ENCODE data around the gene LOC128125822.

LOC128125822 gene

GRCh38 chr6:63530182-63530581 lies 42.1 kb upstream of the LOC128125822 start:
- Histone ChIP-seq H3K79me2 (ENCODE audit: control insufficient read depth, insufficient read depth, low read length) (no peaks in the 10 kb centered on the region), H3K4me2 (ENCODE audit: insufficient read depth, low read length) (no peak overlapping the region), H3K4me3 (replicated peaks in 1 of 3; ENCODE audit: insufficient read depth in 1 of 3, low read depth in 1 of 3, low read length in 3 of 3) (no peak overlapping the region), H3K27ac (ENCODE audit: insufficient read depth, low read depth, low read length) (no peak overlapping the region), H3K4me1 (ENCODE audit: control insufficient read depth, extremely low read depth, insufficient read depth, low read length) (no peaks in the 10 kb centered on the region), H3K9me3 (replicated peaks; ENCODE audit: control insufficient read depth, insufficient read depth, low read length) (no peaks in the 10 kb centered on the region), H2AFZ (ENCODE audit: low read depth, low read length) (no peak overlapping the region), H3K9me1 (replicated peaks; ENCODE audit: control insufficient read depth, extremely low read depth, insufficient read depth, low read length) (no peaks in the 10 kb centered on the region), H3K36me3 (ENCODE audit: control insufficient read depth in 2 of 2, extremely low read depth in 1 of 2, insufficient read depth in 2 of 2, low read length in 2 of 2) (no peaks in the 10 kb centered on the region), H3K9ac (replicated peaks; ENCODE audit: extremely low read depth, insufficient read depth, low read length) (no peak overlapping the region), H3K27me3 (ENCODE audit: control insufficient read depth in 2 of 2, insufficient read depth in 2 of 2, low read length in 2 of 2) (no peaks in the 10 kb centered on the region), H4K20me1 (replicated peaks; ENCODE audit: control insufficient read depth, extremely low read depth, insufficient read depth, low read length) (no peaks in the 10 kb centered on the region)
- intact Hi-C loops (cut with micrococcal nuclease): no loop called here
- ChIA-PET CTCF (interaction anchor here (2.1 kb wide), 1 partner anchor 234 kb away, joined by 5 read pairs; no protein-coding TSS in a partner anchor), POLR2A (no interaction called here)
- FAIRE-seq: no peak
- TF ChIP-seq GATA2 (IDR thresholded peaks at IDR 0.05; ENCODE audit: insufficient read depth, insufficient read length, low read depth, low read length): no peak
- no peak for TF ChIP-seq MYC (IDR thresholded peaks at IDR 0.05; ENCODE audit: low read depth, low read length)
- no peak for TF ChIP-seq FOS (IDR thresholded peaks at IDR 0.05; ENCODE audit: borderline replicate concordance, insufficient read depth, low read length)
- TF ChIP-seq EZH2 (IDR thresholded peaks at IDR 0.05; ENCODE audit: borderline replicate concordance, low read depth, low read length, severe bottlenecking): no peak
- no peak for TF ChIP-seq POLR2A (IDR thresholded peaks at IDR 0.05; ENCODE audit: low read depth, low read length)
- no peak for TF ChIP-seq CTCF (IDR thresholded peaks at IDR 0.05; ENCODE audit: extremely low read depth in 1 of 2, insufficient read depth in 1 of 2, low read depth in 1 of 2, low read length in 2 of 2)
- no peak for TF ChIP-seq JUN (IDR thresholded peaks at IDR 0.05; ENCODE audit: borderline replicate concordance, insufficient read depth, insufficient read length, low read depth)
- no TSS peak for BruUV-seq (replicated peaks)
- dilution Hi-C loops (cut with MboI; ENCODE audit: extremely low pct_ligation_motif_present, low sequenced_read_pairs): no loop called here
- DNase-seq (ENCODE audit: low read depth, low spot score): no peak

- BruUV-seq (replicated peaks): no TSS peak
- H3K79me2 ChIP-seq (ENCODE audit: control insufficient read depth, insufficient read depth, low read length): no peaks in the 10 kb centered on the region
- intact Hi-C loops (cut with micrococcal nuclease): no loop called here
These were observed 41.3 kb upstream of the LOC128125822 start for GRCh38 chr6:63530991-63531390.

More at GRCh38 chr6:63530991-63531390, 41.3 kb upstream of the LOC128125822 start:
- no peaks in the 10 kb centered on the region for H3K27me3 ChIP-seq (ENCODE audit: control insufficient read depth in 2 of 2, insufficient read depth in 2 of 2, low read length in 2 of 2)
- H2AFZ ChIP-seq (ENCODE audit: low read depth, low read length): no peak overlapping the region
- H3K9me3 ChIP-seq (replicated peaks; ENCODE audit: control insufficient read depth, insufficient read depth, low read length): no peaks in the 10 kb centered on the region
- POLR2A ChIA-PET: no interaction called here
- H3K9ac ChIP-seq (replicated peaks; ENCODE audit: extremely low read depth, insufficient read depth, low read length): no peak overlapping the region
- H3K27ac ChIP-seq (ENCODE audit: insufficient read depth, low read depth, low read length): no peak overlapping the region
- no peaks in the 10 kb centered on the region for H3K9me1 ChIP-seq (replicated peaks; ENCODE audit: control insufficient read depth, extremely low read depth, insufficient read depth, low read length)
- H3K36me3 ChIP-seq (ENCODE audit: control insufficient read depth in 2 of 2, extremely low read depth in 1 of 2, insufficient read depth in 2 of 2, low read length in 2 of 2): no peaks in the 10 kb centered on the region
- H4K20me1 ChIP-seq (replicated peaks; ENCODE audit: control insufficient read depth, extremely low read depth, insufficient read depth, low read length): no peaks in the 10 kb centered on the region
- DNase-seq (ENCODE audit: low read depth, low spot score) (no peak), FAIRE-seq (no peak)
- CTCF ChIA-PET: interaction anchor here (2.1 kb wide), 1 partner anchor 233 kb away, joined by 5 read pairs; no protein-coding TSS in a partner anchor
- H3K4me2 ChIP-seq (ENCODE audit: insufficient read depth, low read length): no peak overlapping the region
- H3K4me3 ChIP-seq (replicated peaks in 1 of 3; ENCODE audit: insufficient read depth in 1 of 3, low read depth in 1 of 3, low read length in 3 of 3): no peak overlapping the region
- H3K4me1 ChIP-seq (ENCODE audit: control insufficient read depth, extremely low read depth, insufficient read depth, low read length): no peaks in the 10 kb centered on the region
- TF ChIP-seq MAX (IDR thresholded peaks at IDR 0.05; ENCODE audit: insufficient read depth, insufficient read length) (no peak), JUN (IDR thresholded peaks at IDR 0.05; ENCODE audit: borderline replicate concordance, insufficient read depth, insufficient read length, low read depth) (no peak), MYC (IDR thresholded peaks at IDR 0.05; ENCODE audit: low read depth, low read length) (no peak), POLR2A (IDR thresholded peaks at IDR 0.05; ENCODE audit: low read depth, low read length) (no peak), POLR2AphosphoS5 (IDR thresholded peaks at IDR 0.05; ENCODE audit: insufficient read depth, low read depth, low read length) (no peak), FOS (IDR thresholded peaks at IDR 0.05; ENCODE audit: borderline replicate concordance, insufficient read depth, low read length) (no peak), EZH2 (IDR thresholded peaks at IDR 0.05; ENCODE audit: borderline replicate concordance, low read depth, low read length, severe bottlenecking) (no peak)
- dilution Hi-C loops (cut with MboI; ENCODE audit: extremely low pct_ligation_motif_present, low sequenced_read_pairs): no loop called here

All from endothelial cell of umbilical vein (primary cell).